ENCODE results near the gene ENOSF1.
A peak's percentile ranks its signal among the peaks of the same experiment; 100 is the strongest.
"Not testable (repeated sequence)": the region's sequence is repeated elsewhere in the genome, so short reads cannot be mapped to it uniquely, and the experiment has no call there.

Gene ENOSF1

DNA sequence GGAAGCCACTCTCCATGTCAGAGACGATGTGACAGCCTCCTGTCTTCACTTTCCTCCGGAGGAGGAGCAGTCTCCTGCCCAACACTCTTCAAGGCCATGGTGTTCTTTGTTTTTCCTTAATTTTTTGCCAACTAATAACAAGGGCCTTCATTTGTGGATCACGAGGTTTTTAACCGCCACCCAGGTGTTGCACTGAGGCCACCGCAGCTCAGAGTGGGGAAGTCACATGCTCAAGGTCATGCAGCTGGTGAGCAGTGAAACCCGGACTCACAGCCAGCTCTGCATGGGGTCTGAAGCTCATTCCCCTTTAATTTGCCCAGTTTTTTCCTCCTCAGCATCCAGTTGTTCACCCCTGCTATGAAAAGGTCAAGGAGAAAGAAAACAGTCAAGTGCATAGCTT lies 19.6 kb downstream of the ENOSF1 start:
- Mint-ChIP-seq H3K4me1 (ENCODE audit: low read depth in 2 of 2) (peaks cover 0 to 4% of the 10 kb centered on the region in 2 donors), H3K27ac (no peak overlapping the region)
- ATAC-seq (replicated peaks), result no peak

GRCh38 chr18:688323-688722 lies 24.1 kb downstream of the ENOSF1 start:
- no peaks in the 10 kb centered on the region for H3K9me3 Mint-ChIP-seq
- no peaks in the 10 kb centered on the region for H3K27me3 Mint-ChIP-seq
- H3K27ac Mint-ChIP-seq, result no peak overlapping the region
- H3K4me1 Mint-ChIP-seq (ENCODE audit: low read depth in 2 of 2), result peaks cover 1 to 2% of the 10 kb centered on the region in 2 donors
- no peak overlapping the region for H3K4me3 Mint-ChIP-seq
- DNase-seq (no peak), ATAC-seq (replicated peaks) (no peak)
- peaks cover 6% of the 10 kb centered on the region for H3K36me3 Mint-ChIP-seq (ENCODE audit: insufficient read depth)

More for the DNA sequence above, 19.6 kb downstream of the ENOSF1 start:
- Mint-ChIP-seq H3K27me3 (no peaks in the 10 kb centered on the region), H3K9me3 (no peaks in the 10 kb centered on the region), H3K36me3 (ENCODE audit: insufficient read depth) (peaks cover 16% of the 10 kb centered on the region), H3K4me3 (no peak overlapping the region)
- no peak for DNase-seq

DNA sequence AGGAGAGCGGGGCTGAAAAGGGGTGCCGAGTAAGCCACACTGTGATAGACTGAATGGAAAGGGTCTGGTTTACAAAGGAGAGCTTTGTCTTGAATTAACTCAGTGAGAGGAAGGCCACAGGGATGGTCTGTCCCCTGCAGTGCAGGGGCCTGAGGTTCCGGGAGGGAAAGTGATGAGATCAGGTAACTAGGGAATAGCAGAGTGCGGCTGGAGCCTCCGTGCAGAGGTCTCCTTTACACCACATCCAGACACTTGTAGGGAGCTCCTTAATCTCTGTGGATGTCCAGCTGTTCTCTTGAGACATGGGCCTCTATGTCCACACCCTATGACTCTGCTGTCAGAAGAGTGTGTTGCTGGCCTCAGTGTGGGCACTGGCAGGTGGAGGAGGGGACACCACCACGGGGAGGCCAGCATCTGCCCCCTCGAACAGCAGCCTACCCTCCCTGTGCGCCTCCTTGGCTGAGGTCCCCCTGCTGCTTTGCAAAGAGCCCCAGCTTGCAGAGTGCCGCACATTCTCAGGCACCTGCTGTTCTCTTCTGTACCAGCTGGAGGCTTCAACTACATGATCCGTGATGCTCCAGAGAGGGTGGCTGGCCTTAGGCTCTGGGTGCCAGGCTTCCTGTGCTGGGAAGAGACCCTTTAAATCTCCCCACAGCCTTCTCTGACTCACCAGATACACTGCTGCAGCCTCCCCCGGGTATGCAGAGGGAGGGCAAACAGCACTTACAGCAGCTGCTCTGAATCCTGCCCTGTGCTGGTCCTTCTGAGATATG lies 25.9 kb downstream of the ENOSF1 start:
- ATAC-seq (replicated peaks) (no peak), DNase-seq (no peak)
- Mint-ChIP-seq H3K4me1 (ENCODE audit: low read depth in 2 of 2) (peaks cover 12 to 14% of the 10 kb centered on the region in 2 donors), H3K27ac (peak overlapping the region in 1 of 2 donors; percentile 9), H3K27me3 (no peaks in the 10 kb centered on the region), H3K9me3 (no peaks in the 10 kb centered on the region), H3K36me3 (ENCODE audit: insufficient read depth) (peaks cover 8% of the 10 kb centered on the region), H3K4me3 (no peak overlapping the region)

- Mint-ChIP-seq H3K4me3 (no peak overlapping the region), H3K9me3 (no peaks in the 10 kb centered on the region), H3K4me1 (ENCODE audit: low read depth in 2 of 2) (peaks cover 13 to 16% of the 10 kb centered on the region in 2 donors), H3K36me3 (ENCODE audit: insufficient read depth) (peaks cover 12% of the 10 kb centered on the region), H3K27me3 (no peaks in the 10 kb centered on the region), H3K27ac (no peak overlapping the region)
- ATAC-seq (replicated peaks) (no peak), DNase-seq (no peak)
These were observed 27.0 kb downstream of the ENOSF1 start for GRCh38 chr18:685438-685837.

DNA sequence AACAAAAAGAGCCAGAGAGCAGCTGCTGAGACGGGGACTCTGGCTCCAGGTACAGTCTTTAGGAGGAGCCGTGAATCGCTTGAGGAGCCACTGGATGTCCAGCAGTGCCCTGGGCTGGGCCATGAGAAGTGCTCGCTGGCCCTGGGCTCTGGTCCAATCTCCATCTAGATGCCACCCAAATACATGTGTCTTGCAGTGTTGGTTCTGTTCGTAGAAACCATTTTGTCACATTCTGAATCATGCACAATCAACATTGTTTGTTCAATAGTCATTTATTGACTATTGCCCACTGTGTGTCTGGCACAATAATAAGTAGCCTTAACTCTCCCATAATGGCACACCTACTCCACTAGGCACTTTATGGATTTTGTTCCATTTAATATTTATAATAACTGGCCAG lies 28.9 kb downstream of the ENOSF1 start:
- peaks cover 16% of the 10 kb centered on the region for H3K36me3 Mint-ChIP-seq (ENCODE audit: insufficient read depth)
- ATAC-seq (replicated peaks) (no peak), DNase-seq (no peak)
- H3K9me3 Mint-ChIP-seq, result no peaks in the 10 kb centered on the region
- H3K4me1 Mint-ChIP-seq (ENCODE audit: low read depth in 2 of 2), result peaks cover 13 to 16% of the 10 kb centered on the region in 2 donors
- H3K27ac Mint-ChIP-seq, result no peak overlapping the region
- no peaks in the 10 kb centered on the region for H3K27me3 Mint-ChIP-seq
- no peak overlapping the region for H3K4me3 Mint-ChIP-seq

DNA sequence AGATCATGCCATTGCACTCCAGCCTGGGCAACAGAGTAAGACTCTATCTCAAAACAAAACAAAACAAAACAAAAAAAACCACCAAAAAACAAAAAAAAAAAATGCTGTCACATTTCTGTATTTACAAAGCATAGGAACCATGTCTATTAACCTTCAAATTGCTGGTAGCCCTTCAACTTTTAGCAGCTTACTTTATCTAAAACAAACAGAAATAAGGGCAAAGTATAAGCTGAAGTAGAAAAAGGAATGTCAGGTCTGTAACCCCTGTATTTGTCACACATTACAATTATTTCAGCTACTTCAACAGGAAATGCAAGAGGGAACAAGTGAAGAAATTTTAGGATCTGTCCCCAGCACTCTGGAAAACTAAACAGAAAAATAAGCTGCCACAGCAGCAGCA lies 29.6 kb downstream of the ENOSF1 start:
- H3K9me3 Mint-ChIP-seq, result no peaks in the 10 kb centered on the region
- peaks cover 16% of the 10 kb centered on the region for H3K36me3 Mint-ChIP-seq (ENCODE audit: insufficient read depth)
- DNase-seq, result no peak
- H3K4me3 Mint-ChIP-seq, result no peak overlapping the region
- no peaks in the 10 kb centered on the region for H3K27me3 Mint-ChIP-seq
- no peak for ATAC-seq (replicated peaks)
- H3K27ac Mint-ChIP-seq, result peak overlapping the region in 1 of 2 donors; percentile 62
- H3K4me1 Mint-ChIP-seq (ENCODE audit: low read depth in 2 of 2), result peaks cover 13 to 16% of the 10 kb centered on the region in 2 donors

DNA sequence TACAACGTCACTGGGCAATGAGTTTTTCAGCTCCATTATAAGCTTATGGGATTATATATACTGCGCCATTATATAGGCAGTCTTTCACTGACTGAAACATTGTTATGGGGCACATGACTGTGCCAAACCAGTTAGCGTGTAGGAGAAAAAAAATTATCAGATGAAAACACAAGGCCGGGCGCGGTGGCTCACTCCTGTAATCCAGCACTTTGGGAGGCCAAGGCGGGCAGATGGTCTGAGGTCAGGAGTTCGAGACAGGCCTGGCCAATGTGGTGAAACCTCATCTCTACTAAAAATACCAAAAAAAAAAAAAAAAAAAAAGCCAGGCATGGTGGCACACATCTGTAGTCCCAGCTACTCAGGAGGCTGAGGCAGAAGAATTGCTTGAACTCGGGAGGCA lies 30.0 kb downstream of the ENOSF1 start:
- ATAC-seq (replicated peaks); DNase-seq; H3K9me3 Mint-ChIP-seq; H3K27me3 Mint-ChIP-seq: not testable (repeated sequence)
- Mint-ChIP-seq H3K27ac (peak overlapping the region; percentile 62 to 86), H3K36me3 (ENCODE audit: insufficient read depth) (peaks cover 16% of the 10 kb centered on the region), H3K4me3 (peak overlapping the region in 1 of 2 donors; percentile 22), H3K4me1 (ENCODE audit: low read depth in 2 of 2) (peaks cover 11 to 16% of the 10 kb centered on the region in 2 donors)

- peaks cover 10 to 14% of the 10 kb centered on the region in 2 donors for H3K4me1 Mint-ChIP-seq (ENCODE audit: low read depth in 2 of 2)
- no peaks in the 10 kb centered on the region for H3K27me3 Mint-ChIP-seq
- peak overlapping the region; percentile 62 to 86 for H3K27ac Mint-ChIP-seq
- H3K9me3 Mint-ChIP-seq, result no peaks in the 10 kb centered on the region
- peaks cover 16% of the 10 kb centered on the region for H3K36me3 Mint-ChIP-seq (ENCODE audit: insufficient read depth)
- peak; percentile 95 for ATAC-seq (replicated peaks)
- peak overlapping the region; percentile 22 to 37 for H3K4me3 Mint-ChIP-seq
- DNase-seq, result peak; percentile 5 to 9 (median 9)
These were observed 30.4 kb downstream of the ENOSF1 start for GRCh38 chr18:681985-682384.

GRCh38 chr18:680392-680791 lies 32.0 kb downstream of the ENOSF1 start:
- H3K9me3 Mint-ChIP-seq, result no peaks in the 10 kb centered on the region
- H3K36me3 Mint-ChIP-seq (ENCODE audit: insufficient read depth), result peaks cover 19% of the 10 kb centered on the region
- no peak for ATAC-seq (replicated peaks)
- H3K4me1 Mint-ChIP-seq (ENCODE audit: low read depth in 2 of 2), result peaks cover 10 to 14% of the 10 kb centered on the region in 2 donors
- peak overlapping the region in 1 of 2 donors; percentile 66 for H3K27ac Mint-ChIP-seq
- DNase-seq, result no peak
- no peak overlapping the region for H3K4me3 Mint-ChIP-seq
- H3K27me3 Mint-ChIP-seq, result no peaks in the 10 kb centered on the region

DNA sequence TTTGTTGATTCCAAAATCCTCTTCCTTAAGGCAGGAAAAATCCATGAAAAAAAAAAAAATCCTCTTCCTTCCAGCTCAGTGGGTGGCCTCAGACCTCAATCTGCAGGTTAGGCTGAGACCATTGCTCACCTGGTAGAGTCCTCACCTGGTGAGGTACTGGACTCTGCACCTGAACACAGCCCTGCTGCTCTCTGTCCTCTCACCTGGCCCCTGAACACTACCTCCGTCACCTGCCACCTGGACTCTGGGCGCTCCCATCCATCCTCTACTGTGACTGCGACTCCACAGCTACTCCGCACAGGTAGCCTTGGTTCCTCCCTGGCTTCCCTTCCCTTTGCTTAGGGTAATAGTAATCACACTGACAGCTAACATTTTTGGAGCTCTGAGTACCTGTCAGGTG lies 32.9 kb downstream of the ENOSF1 start:
- Mint-ChIP-seq H3K4me1 (ENCODE audit: low read depth in 2 of 2) (peaks cover 10 to 14% of the 10 kb centered on the region in 2 donors), H3K27me3 (no peaks in the 10 kb centered on the region), H3K4me3 (no peak overlapping the region), H3K36me3 (ENCODE audit: insufficient read depth) (peaks cover 19% of the 10 kb centered on the region), H3K27ac (peak overlapping the region in 1 of 2 donors; percentile 66), H3K9me3 (no peaks in the 10 kb centered on the region)
- no peak for ATAC-seq (replicated peaks)
- DNase-seq, result no peak

GRCh38 chr18:678482-679182 lies 33.8 kb downstream of the ENOSF1 start:
- no peak for ATAC-seq (replicated peaks)
- H3K4me3 Mint-ChIP-seq, result no peak overlapping the region
- peaks cover 10 to 14% of the 10 kb centered on the region in 2 donors for H3K4me1 Mint-ChIP-seq (ENCODE audit: low read depth in 2 of 2)
- no peak overlapping the region for H3K27ac Mint-ChIP-seq
- peaks cover 23% of the 10 kb centered on the region for H3K36me3 Mint-ChIP-seq (ENCODE audit: insufficient read depth)
- no peaks in the 10 kb centered on the region for H3K27me3 Mint-ChIP-seq
- H3K9me3 Mint-ChIP-seq, result no peaks in the 10 kb centered on the region
- DNase-seq, result no peak

DNA sequence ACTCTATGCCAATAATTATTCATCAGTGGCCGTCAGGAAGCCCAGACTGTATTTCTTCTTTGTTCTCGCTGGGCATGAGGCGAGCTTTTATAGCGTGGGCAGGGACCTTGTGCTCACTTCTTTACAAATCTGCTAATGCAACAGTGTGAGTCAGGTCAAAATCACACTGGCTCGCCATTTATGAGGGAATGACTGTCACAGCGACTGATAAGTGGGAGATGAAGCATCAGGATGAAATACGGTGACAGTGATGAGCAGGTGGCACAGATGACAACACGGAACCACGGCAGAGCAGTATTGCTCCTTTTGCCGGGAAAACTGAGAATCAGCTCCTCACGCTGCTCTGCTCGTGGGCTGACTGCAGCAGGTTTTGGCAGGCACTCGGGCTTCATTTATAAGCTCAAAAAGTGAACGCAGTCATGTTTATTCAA lies 34.5 kb downstream of the ENOSF1 start:
- Mint-ChIP-seq H3K27ac (peak overlapping the region in 1 of 2 donors; percentile 55), H3K27me3 (no peaks in the 10 kb centered on the region), H3K4me3 (no peak overlapping the region), H3K4me1 (ENCODE audit: low read depth in 2 of 2) (peaks cover 10 to 14% of the 10 kb centered on the region in 2 donors), H3K36me3 (ENCODE audit: insufficient read depth) (peaks cover 23% of the 10 kb centered on the region), H3K9me3 (no peaks in the 10 kb centered on the region)
- DNase-seq, result no peak
- no peak for ATAC-seq (replicated peaks)

DNA sequence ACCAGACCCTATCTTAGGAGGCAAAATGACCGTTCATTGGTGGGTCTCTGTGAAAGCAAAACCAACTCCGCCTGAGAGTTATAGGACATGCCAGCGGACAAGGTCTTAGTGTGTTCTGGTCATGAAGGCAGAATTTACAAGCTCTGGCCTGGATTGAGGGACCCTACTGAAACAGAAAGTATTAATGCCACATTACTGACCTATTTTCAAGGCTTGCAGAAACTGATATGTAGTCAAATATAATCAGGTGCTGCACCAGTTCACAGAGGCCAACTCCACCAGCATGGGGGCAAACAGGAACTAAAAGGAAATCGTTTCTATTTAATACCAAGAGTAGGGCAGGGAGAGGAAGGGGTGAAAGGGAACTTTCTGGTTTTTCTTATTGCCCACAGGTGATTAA lies 35.3 kb downstream of the ENOSF1 start:
- peak overlapping the region in 1 of 2 donors; percentile 3 for H3K27ac Mint-ChIP-seq
- no peak for DNase-seq

GRCh38 chr18:676736-677135 lies 35.7 kb downstream of the ENOSF1 start:
- no peak overlapping the region for H3K4me3 Mint-ChIP-seq
- H3K4me1 Mint-ChIP-seq (ENCODE audit: low read depth in 2 of 2), result peaks cover 3 to 4% of the 10 kb centered on the region in 2 donors
- H3K9me3 Mint-ChIP-seq, result no peaks in the 10 kb centered on the region
- ATAC-seq (replicated peaks) (no peak), DNase-seq (no peak)
- no peaks in the 10 kb centered on the region for H3K27me3 Mint-ChIP-seq
- H3K36me3 Mint-ChIP-seq (ENCODE audit: insufficient read depth), result peaks cover 18% of the 10 kb centered on the region
- H3K27ac Mint-ChIP-seq, result peak overlapping the region in 1 of 2 donors; percentile 3

More for the DNA sequence above, 35.3 kb downstream of the ENOSF1 start:
- Mint-ChIP-seq H3K27me3 (no peaks in the 10 kb centered on the region), H3K36me3 (ENCODE audit: insufficient read depth) (peaks cover 18% of the 10 kb centered on the region), H3K4me3 (no peak overlapping the region), H3K9me3 (no peaks in the 10 kb centered on the region), H3K4me1 (ENCODE audit: low read depth in 2 of 2) (peaks cover 7 to 8% of the 10 kb centered on the region in 2 donors)
- ATAC-seq (replicated peaks), result no peak
